Urinary bladder (tissue), 4 donors: ENCODE results near the gene SMC3. TPM values are rescaled to one million over a fixed set of nuclear protein-coding genes. Genes with fewer than 3 reads are reported as not detected.
"Not testable (repeated sequence)": the region's sequence is repeated elsewhere in the genome, so short reads cannot be mapped to it uniquely, and the experiment has no call there.

Experiments used
- DNase-seq: peaks from one replicate; pipeline ENCODE4 v3.0.0-alpha.2; 2015; ENCODE audit errors: extremely low spot score
- H3K27ac ChIP-seq: one replicate; pipeline ENCODE4 v1.5.1; 2013; ENCODE audit warnings: low read depth, mild to moderate bottlenecking, moderate library complexity
- H3K36me3 ChIP-seq: one replicate; pipeline ENCODE4 v1.6.1; 2013; ENCODE audit warnings: mild to moderate bottlenecking, moderate library complexity; ENCODE audit not compliant: insufficient read depth
- H3K4me1 ChIP-seq: one replicate; pipeline ENCODE4 v1.6.1; 2013; ENCODE audit warnings: mild to moderate bottlenecking, moderate library complexity; ENCODE audit not compliant: insufficient read depth
- H3K4me3 ChIP-seq: one replicate; pipeline ENCODE4 v1.5.1; 2013; ENCODE audit warnings: low read depth, low read length
- WGBS: extraction: QIAGEN DNeasy Blood & Tissue Kit; methylation state at CpG from one replicate; pipeline ENCODE4 v1.1.7; 2013; 5-methylcytosine and 5-hydroxymethylcytosine counted together
- polyA plus RNA-seq: library from polyadenylated mRNA; stranded (reverse); fragments of 200-250 nt; gene quantifications from one replicate; pipeline ENCODE4 v1.2.3, GENCODE V29; 2013
- total RNA-seq: library from RNA; depleted of rRNA; stranded (reverse); fragments of >200 nt; gene quantifications from one replicate; pipeline ENCODE4 v1.2.3, GENCODE V29; 2014
- donor health status: healthy with polysubstance abuse.
- donor health status: healthy.

Gene SMC3
- total and polyA plus RNA-seq, 2 donors = 25.8 to 50.7 TPM

GRCh38 chr10:110532628-110533027 lies 34.9 kb upstream of the SMC3 start:
- H3K4me1 ChIP-seq, H3K36me3 ChIP-seq, DNase-seq, H3K4me3 ChIP-seq, H3K27ac ChIP-seq: not testable (repeated sequence)
- WGBS = 84% methylated on average over 4 of the region's 4 CpGs

DNA sequence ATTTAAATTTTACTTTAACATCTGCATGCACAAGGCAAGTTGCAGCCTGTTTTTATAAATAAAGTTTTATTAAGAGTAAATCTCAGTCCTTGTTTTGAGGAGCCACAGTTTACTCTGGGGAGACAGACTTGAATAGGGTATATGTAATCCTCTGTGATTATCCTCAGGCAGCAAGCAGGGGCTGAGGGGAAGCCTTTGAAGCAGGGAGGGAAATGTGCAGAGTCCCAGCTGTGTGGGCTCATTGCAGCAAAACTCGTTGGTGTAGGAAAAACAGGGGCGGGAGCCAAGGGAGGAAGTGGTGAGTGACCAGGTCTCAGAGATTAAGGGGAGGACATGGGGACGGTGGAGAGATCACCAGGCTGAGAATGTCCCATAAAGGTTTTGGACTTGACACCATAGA lies 34.3 kb upstream of the SMC3 start:
- H3K4me3 ChIP-seq = no peak overlapping the region
- 37% methylated on average over 3 of the region's 3 CpGs for WGBS
- no peak overlapping the region for H3K27ac ChIP-seq
- H3K4me1 ChIP-seq = no peaks in the 10 kb centered on the region
- no peak for DNase-seq
- H3K36me3 ChIP-seq = no peaks in the 10 kb centered on the region

DNA sequence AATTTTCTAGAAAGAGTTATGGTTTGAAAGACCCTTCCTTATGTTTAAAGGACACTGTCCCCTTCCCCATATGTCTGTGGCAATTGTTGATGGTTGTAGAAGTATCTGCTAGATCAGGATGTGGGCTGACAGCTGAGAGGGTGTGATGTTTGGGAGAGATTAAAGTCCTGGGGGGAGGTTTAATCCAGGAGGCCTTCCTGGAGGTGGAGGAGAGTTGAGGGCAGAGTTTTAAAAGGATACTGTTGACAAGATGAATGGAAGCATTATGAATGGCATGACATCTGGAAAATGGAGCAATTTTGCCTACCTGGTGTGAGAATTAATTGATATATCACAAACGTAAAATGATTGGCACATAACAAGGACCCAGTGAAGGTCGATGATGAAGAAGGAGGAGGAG lies 32.9 kb upstream of the SMC3 start:
- 82% methylated on average over 2 of the region's 2 CpGs for WGBS

GRCh38 chr10:110535958-110536891 lies 31.3 kb upstream of the SMC3 start:
- no peak for DNase-seq
- no peak overlapping the region for H3K27ac ChIP-seq
- 55% methylated on average over 12 of the region's 12 CpGs for WGBS
- H3K4me1 ChIP-seq = no peaks in the 10 kb centered on the region
- no peaks in the 10 kb centered on the region for H3K36me3 ChIP-seq
- H3K4me3 ChIP-seq = no peak overlapping the region

More for the DNA sequence above, 32.9 kb upstream of the SMC3 start:
- DNase-seq = no peak
- Histone ChIP-seq H3K36me3 (no peaks in the 10 kb centered on the region), H3K4me3 (no peak overlapping the region), H3K4me1 (no peaks in the 10 kb centered on the region), H3K27ac (no peak overlapping the region)

DNA sequence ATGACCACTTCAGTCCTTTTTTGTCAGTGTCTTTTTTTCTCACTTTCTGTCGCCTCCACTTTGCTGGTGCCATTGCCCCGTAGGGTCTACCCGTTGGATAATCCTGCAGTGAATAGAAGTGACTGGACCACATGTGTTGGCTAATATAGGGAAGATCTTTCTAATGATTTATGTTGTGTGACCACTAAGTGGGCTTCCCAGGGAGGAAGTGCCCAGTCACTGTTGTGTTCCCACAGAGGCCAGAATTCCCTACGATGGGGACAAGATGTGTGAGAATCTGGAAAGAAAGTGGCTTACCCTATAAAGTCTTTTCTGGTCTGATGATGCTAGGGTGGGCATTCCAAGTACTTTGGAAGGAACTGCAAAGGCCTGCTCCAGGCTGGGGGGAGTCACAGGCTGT lies 28.4 kb upstream of the SMC3 start:
- Histone ChIP-seq H3K4me3 (no peak overlapping the region), H3K36me3 (no peaks in the 10 kb centered on the region), H3K4me1 (no peaks in the 10 kb centered on the region), H3K27ac (no peak overlapping the region)
- 83% methylated on average over 4 of the region's 4 CpGs for WGBS
- DNase-seq = no peak

- 44% methylated on average over 1 of the region's 1 CpG for WGBS
- Histone ChIP-seq H3K27ac (no peak overlapping the region), H3K4me3 (no peak overlapping the region), H3K36me3 (no peaks in the 10 kb centered on the region), H3K4me1 (no peaks in the 10 kb centered on the region)
- DNase-seq = no peak
These were observed 27.5 kb upstream of the SMC3 start for GRCh38 chr10:110540031-110540430.

DNA sequence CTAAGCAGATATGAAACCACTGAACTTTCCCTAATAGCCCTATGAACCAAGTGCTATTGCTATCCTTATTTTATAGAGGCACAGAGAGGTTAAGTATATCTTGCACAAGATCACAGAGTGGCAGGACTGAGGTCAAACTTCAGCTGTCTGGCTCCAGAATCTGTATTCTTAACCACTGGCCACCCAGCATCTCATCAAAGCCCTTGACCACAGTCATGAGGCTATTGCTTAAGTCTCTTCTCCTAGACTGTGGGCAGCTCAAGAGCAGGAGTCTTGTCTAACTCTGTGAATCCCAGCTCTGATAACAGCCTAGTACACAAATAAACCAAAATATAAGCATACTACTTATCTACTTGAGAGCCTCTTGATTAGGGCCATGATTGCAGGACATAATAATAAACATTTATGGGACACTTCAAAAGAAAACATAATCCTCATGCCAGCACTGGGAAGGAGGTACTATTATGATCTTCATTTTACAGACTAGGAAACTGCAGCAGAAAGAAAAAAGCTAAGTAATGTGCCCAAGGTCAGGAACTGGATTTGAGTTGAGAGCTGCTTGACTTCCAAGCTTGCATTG lies 22.4 kb upstream of the SMC3 start:
- Histone ChIP-seq H3K4me1 (no peaks in the 10 kb centered on the region), H3K4me3 (no peak overlapping the region), H3K36me3 (no peaks in the 10 kb centered on the region)

GRCh38 chr10:110546077-110546476 lies 21.4 kb upstream of the SMC3 start:
- no peaks in the 10 kb centered on the region for H3K4me1 ChIP-seq
- H3K27ac ChIP-seq = no peak overlapping the region
- no peak overlapping the region for H3K4me3 ChIP-seq
- DNase-seq = no peak
- WGBS = 75% methylated on average over 6 of the region's 6 CpGs
- H3K36me3 ChIP-seq = no peaks in the 10 kb centered on the region

More for the DNA sequence above, 22.4 kb upstream of the SMC3 start:
- no peak overlapping the region for H3K27ac ChIP-seq
- no peak for DNase-seq

- DNase-seq = no peak
- 71% methylated on average over 7 of the region's 7 CpGs for WGBS
These were observed 20.9 kb upstream of the SMC3 start for GRCh38 chr10:110546499-110547110.

DNA sequence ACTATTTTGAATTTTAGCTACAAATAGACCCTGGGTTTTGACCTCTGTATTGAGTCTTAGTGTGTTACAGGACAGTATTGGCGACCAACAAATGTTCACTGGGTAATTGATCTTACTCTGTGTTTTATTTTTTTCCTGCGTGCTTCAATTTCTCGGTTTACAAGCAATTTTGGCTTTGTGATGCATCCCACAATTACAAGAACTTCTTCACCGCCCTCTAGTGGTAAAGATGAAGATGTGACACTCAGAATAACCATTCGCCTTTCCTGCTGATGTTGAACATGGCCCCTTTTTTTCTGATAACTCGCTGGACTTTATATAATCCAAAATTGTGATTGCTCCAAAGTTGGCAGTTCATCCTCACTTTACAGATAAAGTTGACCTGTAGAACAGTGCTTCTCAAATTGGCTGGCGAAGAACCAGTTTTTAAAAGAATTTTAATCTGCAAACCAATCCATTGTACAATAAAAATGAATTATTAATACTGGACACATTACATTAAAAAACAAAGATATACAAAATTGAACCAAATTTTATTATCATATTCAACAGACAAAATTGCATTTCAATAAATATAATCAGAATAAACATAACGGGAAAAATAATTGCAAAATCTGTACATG lies 20.2 kb upstream of the SMC3 start:
- Histone ChIP-seq H3K27ac (no peak overlapping the region), H3K4me1 (no peaks in the 10 kb centered on the region), H3K4me3 (no peak overlapping the region), H3K36me3 (no peaks in the 10 kb centered on the region)
- no peak for DNase-seq
- WGBS = 12% methylated on average over 8 of the region's 8 CpGs

More at GRCh38 chr10:110546499-110547110, 20.9 kb upstream of the SMC3 start:
- Histone ChIP-seq H3K36me3 (no peaks in the 10 kb centered on the region), H3K4me1 (no peaks in the 10 kb centered on the region), H3K27ac (no peak overlapping the region), H3K4me3 (no peak overlapping the region)

GRCh38 chr10:110548002-110548401 lies 19.5 kb upstream of the SMC3 start:
- no peaks in the 10 kb centered on the region for H3K4me1 ChIP-seq
- DNase-seq = no peak
- 45% methylated on average over 5 of the region's 5 CpGs for WGBS

GRCh38 chr10:110549211-110549610 lies 18.3 kb upstream of the SMC3 start:
- WGBS = 68% methylated on average over 5 of the region's 5 CpGs
- DNase-seq = no peak
- Histone ChIP-seq H3K4me1 (no peaks in the 10 kb centered on the region), H3K36me3 (no peaks in the 10 kb centered on the region), H3K27ac (no peak overlapping the region), H3K4me3 (no peak overlapping the region)

More at GRCh38 chr10:110548002-110548401, 19.5 kb upstream of the SMC3 start:
- H3K4me3 ChIP-seq = no peak overlapping the region
- no peak overlapping the region for H3K27ac ChIP-seq
- H3K36me3 ChIP-seq = no peaks in the 10 kb centered on the region

GRCh38 chr10:110553905-110554304 lies 13.6 kb upstream of the SMC3 start:
- no peak overlapping the region for H3K27ac ChIP-seq
- 64% methylated on average over 2 of the region's 2 CpGs for WGBS
- H3K36me3 ChIP-seq = no peaks in the 10 kb centered on the region
- no peak for DNase-seq
- H3K4me1 ChIP-seq = no peaks in the 10 kb centered on the region
- no peak overlapping the region for H3K4me3 ChIP-seq
